ENCODE data around the gene SLC26A1. TPM values are rescaled to one million over a fixed set of nuclear protein-coding genes. Genes with fewer than 3 reads are reported as not detected.
A peak's percentile ranks its signal among the peaks of the same experiment; 100 is the strongest.

Gene SLC26A1
- total and polyA plus RNA-seq, 2 experiments from 2014 or later: 0.77 to 6.3 TPM

DNA sequence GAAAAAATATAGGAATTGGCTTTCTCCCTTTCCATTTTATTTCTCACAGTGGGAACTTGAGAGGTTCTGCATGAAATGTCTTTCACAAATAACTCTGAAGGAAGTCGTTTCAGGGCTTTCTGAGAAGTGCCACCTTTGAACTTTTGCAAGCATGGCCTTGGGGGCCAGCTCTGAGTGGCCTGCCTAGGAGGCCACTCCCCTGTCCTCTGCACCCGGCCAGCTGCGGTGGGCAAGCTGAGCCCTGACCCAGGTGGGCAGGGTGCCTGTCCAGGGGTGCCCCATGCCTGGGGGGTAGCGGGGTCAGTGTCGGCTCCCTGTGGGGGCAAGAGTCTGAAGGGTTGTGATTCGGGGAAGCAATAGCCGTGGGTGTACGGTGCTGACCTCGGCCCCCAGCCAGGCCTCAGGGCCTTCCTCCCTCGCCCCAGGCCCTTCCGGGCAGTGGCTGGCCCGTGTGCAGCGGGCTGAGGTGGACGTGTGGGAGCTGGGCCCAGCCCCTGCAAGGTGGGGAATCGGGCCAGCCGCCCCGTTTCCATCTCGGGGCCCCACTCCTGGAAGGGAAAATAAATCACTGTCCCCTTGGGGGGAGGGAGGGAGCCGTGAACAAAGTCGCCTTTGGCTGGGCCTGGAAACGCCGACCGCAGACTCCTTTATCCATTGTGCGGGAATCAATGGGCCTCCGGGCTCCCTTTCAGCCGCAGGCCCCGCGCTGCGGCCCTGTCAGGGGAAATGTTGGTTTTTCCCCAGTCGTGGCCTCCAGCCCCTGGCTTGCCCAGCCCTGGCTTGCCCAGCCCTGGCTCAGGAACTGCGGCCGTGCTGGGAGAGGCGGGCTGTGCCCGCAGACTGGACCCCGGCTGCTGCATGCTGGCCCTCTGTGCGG, 21.3 kb upstream of the SLC26A1 start:
- Histone ChIP-seq H3K4me1 (ENCODE audit: low read depth) (peaks cover 10% of the 10 kb centered on the region), H3K36me3 (no peaks in the 10 kb centered on the region), H3K27me3 (peaks cover 24% of the 10 kb centered on the region), H3K4me3 (no peak overlapping the region), H3K9me3 (ENCODE audit: low read depth) (no peaks in the 10 kb centered on the region), H3K27ac (no peak overlapping the region)
- DNase-seq (ENCODE audit: low read depth in 1 of 2, low spot score in 1 of 2): no peak
- TF ChIP-seq CTCF (IDR thresholded peaks at IDR 0.05; ENCODE audit: low read depth, low read length): no peak

- Histone ChIP-seq H3K36me3 (no peaks in the 10 kb centered on the region), H3K27ac (no peak overlapping the region), H3K27me3 (peaks cover 33% of the 10 kb centered on the region), H3K4me3 (no peak overlapping the region), H3K9me3 (ENCODE audit: low read depth) (no peaks in the 10 kb centered on the region), H3K4me1 (ENCODE audit: low read depth) (no peaks in the 10 kb centered on the region)
- DNase-seq (ENCODE audit: low read depth in 1 of 2, low spot score in 1 of 2): no peak
- TF ChIP-seq CTCF (IDR thresholded peaks at IDR 0.05; ENCODE audit: low read depth, low read length): no peak
Measured at GRCh38 chr4:1013225-1014073, 20.2 kb upstream of the SLC26A1 start.

DNA sequence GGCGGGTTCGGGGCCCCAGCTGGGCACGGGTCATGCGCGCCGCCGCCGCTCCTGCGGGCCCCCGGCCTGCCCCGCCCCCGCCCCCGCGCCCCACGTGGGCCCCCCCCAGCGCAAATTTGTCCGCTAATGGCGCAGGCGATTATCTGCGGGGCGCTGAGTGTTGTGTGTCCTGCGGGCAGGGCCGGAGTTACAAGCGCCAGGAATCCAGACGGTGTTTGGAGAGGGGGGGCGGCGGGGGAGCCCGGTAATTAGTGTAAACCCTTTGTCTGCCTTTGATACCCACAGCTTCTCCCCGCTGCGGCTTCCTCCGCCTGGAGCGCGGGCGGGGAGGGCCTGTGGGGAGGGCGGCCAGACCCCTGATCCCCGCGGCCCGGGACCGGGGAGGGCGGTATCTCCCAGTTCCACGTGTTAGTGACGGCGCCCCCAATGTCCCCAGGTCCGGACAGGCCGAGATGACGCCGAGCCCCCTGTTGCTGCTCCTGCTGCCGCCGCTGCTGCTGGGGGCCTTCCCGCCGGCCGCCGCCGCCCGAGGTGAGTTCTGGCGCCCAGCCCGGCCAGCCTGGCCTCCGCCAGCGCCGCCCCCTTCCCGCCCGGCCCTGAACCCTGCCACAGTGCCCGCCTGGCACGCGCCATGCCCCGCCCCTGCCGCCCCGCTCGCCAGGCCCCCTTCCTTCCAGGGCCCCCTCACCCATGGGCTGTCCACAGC, 19.0 kb upstream of the SLC26A1 start:
- Histone ChIP-seq H3K27ac (no peak overlapping the region), H3K4me1 (ENCODE audit: low read depth) (no peaks in the 10 kb centered on the region), H3K4me3 (peak overlapping the region; percentile 52), H3K9me3 (ENCODE audit: low read depth) (no peaks in the 10 kb centered on the region), H3K36me3 (no peaks in the 10 kb centered on the region), H3K27me3 (peaks cover 46% of the 10 kb centered on the region)
- peak; percentile 22 to 36 for DNase-seq (ENCODE audit: low read depth in 1 of 2, low spot score in 1 of 2)
- TF ChIP-seq CTCF (IDR thresholded peaks at IDR 0.05; ENCODE audit: low read depth, low read length): no peak

- H3K36me3 ChIP-seq: no peaks in the 10 kb centered on the region
- no peaks in the 10 kb centered on the region for H3K9me3 ChIP-seq (ENCODE audit: low read depth)
- no peak overlapping the region for H3K27ac ChIP-seq
- peak overlapping the region; percentile 52 for H3K4me3 ChIP-seq
- no peak for DNase-seq (ENCODE audit: low read depth in 1 of 2, low spot score in 1 of 2)
- H3K4me1 ChIP-seq (ENCODE audit: low read depth): no peaks in the 10 kb centered on the region
- no peak for TF ChIP-seq CTCF (IDR thresholded peaks at IDR 0.05; ENCODE audit: low read depth, low read length)
- H3K27me3 ChIP-seq: peaks cover 51% of the 10 kb centered on the region
Measured at GRCh38 chr4:1011666-1012033, 18.4 kb upstream of the SLC26A1 start.

DNA sequence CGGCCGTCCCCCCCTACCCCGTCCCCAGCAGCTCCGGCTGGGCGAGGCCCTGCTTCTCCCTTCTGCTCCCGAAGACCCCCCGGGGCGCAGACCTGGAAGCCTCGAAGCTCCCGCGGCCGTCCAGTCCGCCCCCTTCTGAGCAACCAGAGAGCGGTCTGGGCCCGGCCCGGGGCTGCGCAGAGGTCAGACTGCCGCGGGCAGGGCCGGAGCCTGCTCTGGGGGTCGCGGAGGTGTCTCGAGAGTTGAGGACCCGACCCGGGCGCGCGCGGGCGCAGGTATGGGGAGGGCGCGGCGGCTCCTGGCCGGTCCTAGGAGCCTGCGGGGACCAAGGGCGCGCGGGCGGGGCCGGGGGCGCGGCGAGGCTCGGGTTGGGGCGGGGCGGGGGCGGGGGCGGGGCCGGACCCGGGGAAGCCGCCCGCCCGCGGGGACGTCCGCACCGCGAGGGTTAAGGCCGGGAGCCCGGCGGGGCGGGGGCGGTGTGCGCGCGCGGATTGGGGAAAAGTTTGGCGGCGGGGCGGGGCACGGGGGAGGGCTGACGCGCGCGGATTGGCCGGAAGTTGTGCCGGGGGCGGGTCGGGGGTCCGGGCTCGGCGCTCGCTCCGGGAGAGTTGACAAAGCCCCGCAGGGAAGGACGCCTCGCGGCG, 17.9 kb upstream of the SLC26A1 start, which contains the start of gene FGFRL1:
FGFRL1 (plus strand) TSS at position 605 of the 644 bp plus-strand sequence. CDS start 860 bp downstream, outside the sequence.
- peak within 1 kb of the TSS; percentile 52 for H3K4me3 ChIP-seq

More for the DNA sequence above, 17.9 kb upstream of the SLC26A1 start, which contains the start of gene FGFRL1:
- H3K27ac ChIP-seq: no peak within 1 kb of the TSS
- no peaks in the 10 kb centered on the region for H3K36me3 ChIP-seq
- no peaks in the 10 kb centered on the region for H3K9me3 ChIP-seq (ENCODE audit: low read depth)
- no peak for TF ChIP-seq CTCF (IDR thresholded peaks at IDR 0.05; ENCODE audit: low read depth, low read length)
- DNase-seq (ENCODE audit: low read depth in 1 of 2, low spot score in 1 of 2): peak; percentile 94 to 97
- no peaks in the 10 kb centered on the region for H3K4me1 ChIP-seq (ENCODE audit: low read depth)
- peaks cover 56% of the 10 kb centered on the region for H3K27me3 ChIP-seq
